DMS 273 (cell line): ENCODE data around the gene ITGA11.

ENCODE experiments used
- DNase-seq: peaks from one replicate; lab custom pipeline; 2025; ENCODE audit not compliant: unreplicated experiment; lab: John Stamatoyannopoulos, UW

The ITGA11 gene

GRCh38 chr15:68334661-68335124, 97.3 kb downstream of the ITGA11 start:
- DNase-seq: no peak

DNA sequence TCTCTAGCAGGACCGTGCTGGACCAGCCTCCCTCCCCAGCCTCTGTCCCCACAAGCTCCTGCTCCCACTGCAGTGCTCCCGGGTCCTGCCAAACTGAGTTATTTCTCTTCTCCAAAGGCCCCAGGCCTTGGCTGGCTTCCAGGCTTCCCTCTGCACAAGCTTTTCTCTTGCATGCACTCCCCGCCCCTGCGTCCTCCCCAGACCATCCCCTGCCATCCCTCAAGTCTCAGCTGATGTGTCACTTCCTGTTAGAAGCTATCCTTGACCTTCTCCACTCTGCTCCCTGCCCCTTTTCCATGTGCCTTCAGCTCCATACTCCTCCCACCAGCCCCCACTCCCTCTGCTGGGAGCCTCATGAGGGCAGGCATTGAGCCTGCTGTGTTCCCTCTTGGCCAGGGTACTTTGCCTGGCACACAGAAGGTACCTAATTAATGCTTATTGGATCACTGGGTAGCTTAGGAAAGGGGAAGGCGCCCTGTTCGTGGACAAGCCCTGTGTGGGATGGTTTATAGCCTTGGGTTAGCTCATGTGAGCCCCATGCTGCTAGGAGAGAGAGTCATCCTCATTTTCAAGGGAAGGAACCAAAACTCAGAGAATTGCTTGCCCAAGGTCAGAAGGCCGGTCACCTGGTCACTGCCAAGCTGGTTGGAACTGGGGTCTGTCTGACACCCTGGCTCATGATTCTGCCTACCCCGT, 98.0 kb downstream of the ITGA11 start:
- no peak for DNase-seq

DNA sequence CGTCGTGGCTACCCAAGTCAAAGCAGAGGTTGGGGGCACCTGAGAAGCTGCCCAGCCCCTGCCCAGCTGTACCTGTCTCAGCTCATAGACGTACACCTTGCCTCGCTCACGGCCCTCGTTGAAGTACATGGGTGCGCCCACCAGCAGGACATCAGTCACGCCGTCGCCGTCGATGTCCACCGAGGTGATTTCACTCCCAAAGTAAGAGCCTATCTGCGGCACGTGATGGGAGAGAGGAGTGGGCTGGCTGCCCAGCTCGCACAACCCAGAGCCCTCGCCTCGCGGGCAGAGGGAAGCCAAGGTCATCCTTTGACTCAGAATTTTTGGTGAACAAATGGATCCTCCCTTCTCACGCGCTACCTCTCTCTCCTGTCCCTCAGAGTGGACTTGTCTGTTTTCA, 99.7 kb downstream of the ITGA11 start:
- no peak for DNase-seq

DNA sequence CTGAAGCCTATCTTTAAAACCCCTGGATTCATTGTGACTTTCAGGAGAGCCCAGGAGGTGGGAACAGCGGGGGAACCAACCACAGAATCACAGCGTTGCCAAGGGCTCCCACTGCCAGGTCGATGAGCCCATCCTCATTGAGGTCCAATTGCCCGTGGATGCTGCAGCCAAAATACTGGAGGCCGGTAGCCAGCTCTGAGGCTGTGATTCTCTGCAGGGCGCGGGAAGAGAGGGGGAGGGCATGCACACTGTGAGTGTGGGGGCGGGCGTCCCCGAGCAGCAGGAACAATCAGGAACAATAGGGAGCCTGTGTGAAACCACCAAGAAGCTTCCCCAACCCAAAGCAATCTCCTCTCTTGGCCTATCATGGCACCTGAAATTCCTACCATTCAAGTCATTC, 101.1 kb downstream of the ITGA11 start:
- no peak for DNase-seq

DNA sequence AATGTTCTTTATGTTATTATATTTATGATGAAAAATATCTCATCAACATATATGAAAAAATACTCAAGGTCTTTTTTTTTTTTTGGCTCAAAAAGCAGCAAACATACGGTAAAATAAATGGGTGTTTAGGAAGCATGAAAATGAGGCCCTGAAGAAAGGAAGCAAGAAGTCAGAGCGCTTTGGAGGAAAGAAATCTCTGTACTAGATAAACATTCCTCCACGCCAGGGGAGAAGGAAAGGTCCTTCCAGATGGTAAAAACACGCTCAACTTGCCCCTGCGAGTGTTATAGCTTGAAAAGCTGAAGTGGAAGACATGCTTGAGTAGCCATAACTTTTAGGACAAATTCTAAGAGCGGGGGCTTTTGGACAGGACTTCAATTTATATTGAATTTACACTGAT, 101.5 kb downstream of the ITGA11 start:
- DNase-seq: no peak

DNA sequence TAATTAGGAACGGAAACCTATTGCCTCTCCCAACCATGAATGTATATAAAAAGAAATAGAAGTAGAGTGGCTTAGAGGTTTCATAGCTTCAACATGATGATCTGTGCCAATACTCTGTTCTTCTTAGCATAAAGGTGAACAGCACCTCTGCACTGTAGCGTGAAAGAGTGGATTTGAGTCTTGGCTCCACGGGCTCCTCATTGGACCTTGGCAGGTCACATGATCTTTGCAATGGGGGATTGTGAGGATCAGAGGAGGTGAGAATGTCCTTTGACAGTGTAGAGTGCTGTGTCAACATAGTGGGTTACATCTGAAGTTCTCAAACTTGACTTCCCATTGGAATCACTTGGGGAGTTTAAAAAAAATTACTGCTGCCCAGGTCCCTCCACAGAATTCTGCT, 103.0 kb downstream of the ITGA11 start:
- DNase-seq: no peak

- DNase-seq: no peak
Measured at GRCh38 chr15:68328443-68328842, 103.5 kb downstream of the ITGA11 start.

DNA sequence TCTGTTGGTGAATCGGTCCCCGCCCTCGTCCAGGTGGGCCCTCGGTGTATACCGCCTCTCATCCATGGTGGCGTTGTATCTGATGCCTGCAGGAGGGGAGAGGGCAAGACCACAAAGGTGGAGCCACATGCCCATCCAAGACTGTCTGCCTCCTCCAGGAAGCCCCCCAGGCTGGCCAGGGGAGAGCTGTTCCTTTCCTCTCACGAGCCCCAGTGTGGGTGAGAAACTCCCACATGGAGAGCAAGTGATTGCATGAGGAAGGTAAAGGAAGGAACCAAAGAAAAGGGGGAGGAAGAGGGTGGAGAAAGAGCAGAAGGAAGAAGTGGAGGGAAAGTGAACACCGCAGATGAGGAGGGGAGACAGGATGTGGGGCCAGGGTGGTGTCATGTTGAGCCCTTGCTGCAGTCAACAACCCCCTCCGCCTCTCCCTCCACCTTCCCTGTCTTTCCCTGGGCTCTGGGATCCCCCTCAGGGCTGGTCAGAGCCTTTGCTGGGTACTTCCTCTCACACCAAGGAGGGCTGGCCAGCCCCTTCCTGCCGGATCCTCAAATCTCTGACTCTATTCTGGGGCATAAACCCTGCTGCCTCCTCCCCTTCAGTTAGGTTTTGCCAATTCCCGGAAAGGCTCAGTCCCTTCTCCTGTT, 105.1 kb downstream of the ITGA11 start:
- DNase-seq: no peak

- DNase-seq: no peak
Measured at GRCh38 chr15:68325726-68326125, 106.2 kb downstream of the ITGA11 start.

DNA sequence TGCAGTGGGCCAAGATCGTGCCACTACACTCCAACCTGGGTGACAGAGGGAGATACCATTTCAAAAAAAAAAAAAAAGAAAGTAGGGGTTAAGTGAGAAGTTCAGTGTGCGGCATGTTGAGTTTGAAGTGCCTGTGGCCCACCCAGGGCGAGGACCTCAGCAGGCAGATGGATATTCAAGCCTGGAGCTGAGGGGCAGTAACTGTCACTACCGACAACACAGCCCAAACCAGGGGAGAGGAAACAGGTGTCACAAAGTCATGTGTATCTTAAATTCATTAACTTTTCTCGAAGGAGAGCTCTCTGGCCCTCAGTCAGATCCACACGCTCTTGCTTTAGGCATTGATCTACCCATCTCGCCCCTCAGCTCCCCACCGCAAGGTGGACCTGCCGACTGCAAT, 109.2 kb downstream of the ITGA11 start:
- no peak for DNase-seq

GRCh38 chr15:68321229-68321628, 110.7 kb downstream of the ITGA11 start:
- no peak for DNase-seq

DNA sequence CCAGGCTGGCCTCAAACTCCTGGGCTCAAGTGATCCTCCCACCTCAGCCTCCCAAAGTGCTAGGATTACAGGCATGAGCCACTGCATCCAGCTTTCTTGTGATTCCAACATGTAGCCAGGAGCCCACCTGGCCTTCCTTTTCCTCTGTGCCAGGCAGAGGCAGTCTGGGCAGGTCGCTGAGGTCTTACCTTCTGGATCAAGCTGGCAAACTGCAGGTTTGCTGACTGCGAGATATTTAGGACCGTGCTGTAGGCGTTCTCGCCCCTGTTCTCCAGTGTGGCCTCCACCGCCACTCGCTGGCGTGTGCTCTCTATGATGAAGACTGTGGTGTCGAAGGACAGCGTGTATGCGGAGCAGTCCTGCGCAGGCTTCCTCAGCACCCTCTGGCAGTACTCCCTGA, 112.0 kb downstream of the ITGA11 start:
- no peak for DNase-seq

DNA sequence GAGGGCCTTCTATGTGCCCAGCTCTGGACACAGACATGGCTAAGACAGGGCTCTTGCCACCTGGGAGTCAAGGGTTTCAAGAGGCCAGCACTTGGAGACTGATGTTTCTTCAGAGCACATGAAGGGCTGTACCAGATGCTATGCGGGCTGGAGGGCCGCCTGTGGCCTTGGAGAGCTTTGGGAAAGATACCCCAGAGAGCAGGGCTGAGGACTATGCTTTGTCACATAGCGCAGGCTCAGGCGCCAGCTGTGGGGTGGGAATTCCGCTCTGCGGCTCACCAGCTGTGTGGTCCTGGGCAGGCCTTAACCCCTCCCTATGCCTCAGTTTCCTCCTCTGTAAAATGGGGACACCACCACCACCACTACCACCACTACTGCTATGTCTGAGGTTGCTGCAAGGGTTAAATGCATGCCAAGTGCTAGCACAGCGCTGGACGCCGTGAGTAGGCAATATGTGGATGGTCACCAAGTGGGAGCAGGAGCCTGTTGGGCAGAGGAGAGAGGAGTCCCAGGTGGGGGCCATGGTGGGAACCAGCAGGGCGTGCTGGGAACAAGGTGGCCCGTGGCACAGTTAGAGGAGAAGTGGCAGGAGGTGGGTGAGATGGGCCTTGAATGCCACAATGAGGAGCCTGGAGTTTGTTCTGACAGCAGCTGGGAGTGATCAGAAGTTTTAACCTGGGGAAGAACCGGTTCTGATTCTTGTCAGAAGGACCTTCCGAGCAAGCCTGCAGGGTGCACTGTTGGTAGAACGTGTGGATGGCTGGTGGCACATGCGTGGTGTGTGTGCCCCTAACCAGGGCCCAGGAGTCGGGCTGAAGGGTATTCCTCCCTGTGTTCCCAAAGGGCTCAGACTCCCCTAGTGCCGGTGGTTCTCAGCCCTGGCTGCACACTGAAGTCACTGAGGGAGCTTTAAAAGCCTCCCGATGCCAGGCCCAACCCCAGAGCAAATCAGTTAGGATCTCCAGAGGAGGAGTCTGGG, 112.7 kb downstream of the ITGA11 start:
- no peak for DNase-seq

DNA sequence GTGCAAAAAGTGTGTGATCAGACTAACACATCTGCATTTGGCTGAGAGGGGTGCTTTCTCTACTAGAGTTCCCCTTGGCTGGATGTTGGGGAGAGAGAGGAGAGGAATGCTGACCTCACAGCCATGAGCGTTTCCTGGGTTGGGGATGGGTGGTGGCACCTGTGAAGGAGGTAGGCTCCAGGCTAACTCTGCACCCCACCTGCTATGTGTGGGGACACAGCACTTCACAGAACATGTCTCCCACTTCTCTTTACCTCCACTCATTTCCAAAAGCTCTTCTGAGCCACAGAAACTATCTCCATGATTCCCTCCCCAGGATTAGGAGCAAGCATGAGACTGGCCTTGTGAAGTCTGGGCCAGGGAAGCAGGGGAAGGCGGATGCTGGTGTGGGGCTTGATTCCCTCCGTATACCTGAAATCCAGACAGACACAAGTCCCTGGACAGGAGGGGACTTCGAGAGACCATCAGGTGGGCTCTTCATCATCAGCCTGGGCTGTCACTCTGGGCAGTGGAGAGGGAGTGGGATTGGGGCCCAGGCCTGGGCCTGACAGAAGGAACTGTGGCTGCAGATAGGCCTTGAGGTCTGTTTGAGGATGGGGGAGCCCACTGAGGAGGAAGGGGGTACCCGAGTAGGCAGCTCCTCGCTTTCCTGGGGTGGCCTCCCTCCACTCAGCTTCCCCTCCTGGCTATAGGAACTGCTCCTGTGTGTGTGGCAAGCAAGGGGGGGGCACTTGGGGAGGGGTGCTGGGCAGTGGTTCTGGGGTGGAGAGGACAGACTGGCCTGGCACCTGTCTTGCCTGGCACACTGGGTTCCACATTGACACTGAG, 113.7 kb downstream of the ITGA11 start:
- DNase-seq: no peak

DNA sequence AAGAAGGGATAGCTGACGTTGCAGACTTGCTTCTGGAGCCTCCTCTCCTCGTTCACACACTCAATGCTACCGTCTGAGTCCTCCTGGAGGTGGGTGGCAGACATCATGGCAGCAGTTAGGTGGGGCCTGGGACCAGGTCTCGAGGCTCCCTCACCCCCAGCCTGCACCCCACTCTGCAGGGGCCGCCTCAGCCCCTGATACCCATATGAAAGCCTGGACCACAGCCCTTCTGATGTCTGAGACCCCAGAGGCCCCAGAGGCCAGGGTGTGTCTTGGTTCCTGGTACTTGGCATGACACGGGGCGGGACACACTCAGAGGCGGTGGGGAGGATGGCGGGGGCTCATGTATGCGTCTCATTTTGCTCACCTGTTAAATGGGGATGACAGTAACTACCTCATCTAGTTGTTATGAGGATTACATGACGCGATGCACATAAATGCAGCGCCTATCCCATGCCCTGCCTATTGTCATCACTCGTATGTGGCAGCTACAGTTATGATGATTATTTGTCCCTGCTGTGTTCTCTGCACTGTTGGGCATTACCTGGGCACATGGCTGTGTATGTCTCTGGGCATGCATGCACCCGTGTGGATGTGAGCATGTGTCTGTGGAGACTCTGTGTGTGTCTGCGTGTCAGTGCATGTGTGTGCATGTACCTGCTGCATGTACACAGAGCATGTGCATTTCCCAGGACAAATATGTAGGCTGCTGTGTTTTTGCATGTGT, 114.5 kb downstream of the ITGA11 start:
- no peak for DNase-seq

DNA sequence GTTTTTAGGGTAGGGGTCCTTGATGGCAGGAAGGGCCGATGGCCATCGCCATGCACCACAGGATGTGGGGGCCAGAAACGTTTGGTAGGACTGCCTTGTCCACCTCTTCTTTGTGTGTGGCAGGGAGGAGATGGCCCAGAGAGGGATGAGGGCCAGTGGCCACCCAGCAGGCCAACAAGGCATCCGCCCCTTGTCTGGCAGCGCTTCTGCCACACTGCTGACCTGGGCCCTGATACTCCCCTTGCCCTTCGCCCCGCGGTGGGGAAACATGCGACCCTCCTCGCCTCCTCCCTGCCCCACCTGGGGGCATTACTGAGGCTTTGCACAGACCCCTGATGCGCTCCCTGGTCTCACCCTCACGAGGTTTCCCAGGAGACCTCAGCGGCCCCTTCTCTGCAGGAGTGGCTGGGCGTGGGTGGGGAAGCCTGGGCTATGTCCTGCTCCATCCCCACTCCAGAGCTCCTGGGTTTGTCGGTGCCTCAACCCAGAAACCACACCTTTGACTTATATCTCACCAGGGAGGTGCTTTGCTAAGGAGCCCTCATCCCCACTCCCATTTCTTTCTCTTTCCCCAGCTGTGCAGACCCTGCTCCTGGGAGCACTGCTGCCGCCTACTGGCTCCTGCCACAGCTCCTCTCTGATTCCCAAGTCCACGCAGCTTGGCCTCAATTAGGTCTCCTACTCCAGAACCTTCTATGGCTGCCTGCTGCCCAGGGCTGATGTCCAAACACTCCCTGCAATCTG, 115.7 kb downstream of the ITGA11 start:
- DNase-seq: peak; percentile 13

DNA sequence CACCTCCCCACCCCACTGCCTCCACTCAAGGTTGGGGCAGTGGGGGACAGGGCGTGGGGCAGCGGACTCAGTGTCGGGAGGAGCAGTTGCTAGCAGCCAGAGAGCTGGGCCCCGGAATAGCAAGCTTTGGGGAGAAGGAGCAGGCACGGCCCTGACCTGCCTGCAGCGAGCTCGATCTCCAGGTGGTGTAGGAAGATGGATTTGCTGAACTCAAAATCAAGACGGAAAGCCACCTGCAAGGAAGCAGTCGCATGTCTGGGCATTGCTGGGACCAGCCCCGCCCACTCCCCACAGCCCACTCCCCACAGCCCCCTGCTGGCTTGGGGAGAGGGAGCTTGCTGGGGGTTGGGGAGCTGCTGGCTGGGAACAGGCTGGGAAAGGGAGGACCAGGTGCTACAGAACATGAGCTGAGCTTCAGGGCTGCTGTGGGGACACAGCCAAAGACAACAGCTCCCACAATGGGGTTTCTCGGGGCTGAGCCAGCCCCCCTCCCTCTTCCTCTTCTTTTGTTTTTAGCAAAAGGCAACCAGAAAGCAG, 116.4 kb downstream of the ITGA11 start:
- DNase-seq: no peak

DNA sequence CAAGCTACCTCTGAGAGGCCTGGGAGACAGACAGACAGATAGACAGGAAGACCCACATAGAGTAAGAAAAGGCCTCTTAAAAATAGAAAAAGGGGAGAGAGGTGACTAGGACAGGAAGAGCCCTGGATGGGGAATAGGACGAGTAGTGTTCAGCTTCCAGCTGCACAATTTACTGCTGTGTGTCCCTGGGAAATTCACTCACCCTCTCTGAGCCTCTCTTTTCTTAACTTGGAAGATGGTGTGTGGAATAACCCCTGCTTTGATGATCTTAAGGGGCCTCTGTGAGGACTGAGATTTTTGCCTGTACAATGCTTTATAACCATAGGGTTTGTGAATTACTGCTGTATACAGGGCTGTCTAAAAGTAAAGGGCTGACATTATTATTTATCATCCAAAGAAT, 116.9 kb downstream of the ITGA11 start:
- DNase-seq: no peak

DNA sequence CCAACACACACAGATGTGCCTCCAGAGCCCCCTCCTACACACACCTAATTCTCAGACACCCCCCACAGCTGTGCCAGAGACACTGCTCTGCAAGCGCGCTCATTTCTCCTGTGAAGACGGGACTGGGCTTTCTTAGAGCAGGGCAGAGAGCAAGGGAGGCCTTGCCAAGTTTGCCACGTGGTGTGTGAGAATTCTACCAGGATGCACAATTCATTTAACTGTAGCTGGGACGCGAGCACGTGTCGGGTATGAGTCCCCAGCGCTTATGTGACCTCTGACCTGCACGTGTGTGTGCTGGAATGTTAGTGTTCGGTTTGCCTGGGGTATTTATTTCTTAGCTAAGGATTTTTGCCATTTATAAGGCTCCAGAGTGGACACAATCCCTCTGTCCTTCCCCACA, 117.4 kb downstream of the ITGA11 start:
- DNase-seq: no peak
